ENCODE measurements around the gene PUS1. TPM values are rescaled to one million over a fixed set of nuclear protein-coding genes. Genes with fewer than 3 reads are reported as not detected.
"Not testable (repeated sequence)": the region's sequence is repeated elsewhere in the genome, so short reads cannot be mapped to it uniquely, and the experiment has no call there.

PUS1 gene
- total RNA-seq, 3 donors from 2014 or later: 21.0 to 28.3 (median 22.9) TPM

GRCh38 chr12:131982041-131982440 is 53.0 kb downstream of the PUS1 start:
- DNase-seq (no peak), ATAC-seq (no peak)
- no peak for TF ChIP-seq CTCF (IDR thresholded peaks at IDR 0.05)
- Histone ChIP-seq H3K36me3 (ENCODE audit: low read depth) (peaks cover 3% of the 10 kb centered on the region), H3K4me1 (ENCODE audit: low read depth) (no peaks in the 10 kb centered on the region), H3K4me3 (no peak overlapping the region), H3K9me3 (no peaks in the 10 kb centered on the region)
- intact Hi-C loops (cut with DNase I, micrococcal nuclease): no loop called here

- Histone ChIP-seq H3K4me1 (ENCODE audit: low read depth) (no peaks in the 10 kb centered on the region), H3K9me3 (no peaks in the 10 kb centered on the region), H3K36me3 (ENCODE audit: low read depth) (peaks cover 3% of the 10 kb centered on the region), H3K4me3 (no peak overlapping the region)
- intact Hi-C loops (cut with DNase I, micrococcal nuclease): no loop called here
- no peak for ATAC-seq
- no peak for DNase-seq
- TF ChIP-seq CTCF (IDR thresholded peaks at IDR 0.05): no peak
Measured at GRCh38 chr12:131983026-131983425, 54.0 kb downstream of the PUS1 start.

- Histone ChIP-seq H3K9me3 (no peaks in the 10 kb centered on the region), H3K36me3 (ENCODE audit: low read depth) (peaks cover 3% of the 10 kb centered on the region), H3K4me3 (no peak overlapping the region), H3K4me1 (ENCODE audit: low read depth) (no peaks in the 10 kb centered on the region)
- intact Hi-C loops (cut with DNase I, micrococcal nuclease): no loop called here
- ATAC-seq: no peak
- TF ChIP-seq CTCF (IDR thresholded peaks at IDR 0.05): no peak
- no peak for DNase-seq
Measured at GRCh38 chr12:131983554-131983953, 54.5 kb downstream of the PUS1 start.

GRCh38 chr12:131984334-131984733 is 55.3 kb downstream of the PUS1 start:
- H3K9me3 ChIP-seq: no peaks in the 10 kb centered on the region
- H3K4me1 ChIP-seq (ENCODE audit: low read depth): no peaks in the 10 kb centered on the region
- intact Hi-C loops (cut with DNase I, micrococcal nuclease): no loop called here
- no peak overlapping the region for H3K4me3 ChIP-seq
- ATAC-seq: no peak
- no peak for DNase-seq
- no peak for TF ChIP-seq CTCF (IDR thresholded peaks at IDR 0.05)
- peaks cover 3% of the 10 kb centered on the region for H3K36me3 ChIP-seq (ENCODE audit: low read depth)

GRCh38 chr12:131985510-131985875 is 56.4 kb downstream of the PUS1 start:
- H3K4me3 ChIP-seq; H3K4me1 ChIP-seq (ENCODE audit: low read depth); H3K36me3 ChIP-seq (ENCODE audit: low read depth); intact Hi-C loops (cut with DNase I, micrococcal nuclease); H3K9me3 ChIP-seq: not testable (repeated sequence)
- ATAC-seq (peak; percentile 22), DNase-seq (peak in 1 of 3 donors; percentile 22)

- Histone ChIP-seq H3K4me1 (ENCODE audit: low read depth) (no peaks in the 10 kb centered on the region), H3K4me3 (no peak overlapping the region), H3K9me3 (no peaks in the 10 kb centered on the region), H3K36me3 (ENCODE audit: low read depth) (peaks cover 3% of the 10 kb centered on the region)
- no peak for ATAC-seq
- intact Hi-C loops (cut with DNase I, micrococcal nuclease): no loop called here
- no peak for DNase-seq
- no peak for TF ChIP-seq CTCF (IDR thresholded peaks at IDR 0.05)
Measured at GRCh38 chr12:131986361-131986760, 57.3 kb downstream of the PUS1 start.

Measured in mucosa of descending colon (tissue), 3 donors.